PC-3 (cell line): Measurements from ENCODE around the gene STAT4. TPM values are rescaled to one million over a fixed set of nuclear protein-coding genes. Genes with fewer than 3 reads are reported as not detected.

Experiments used
- ATAC-seq: fragments of 200-7000 bp; cut with Tn5 transposase; 2 replicates; pipeline ENCODE4 v1.9.1; 2020; ENCODE audit warnings: mild to moderate bottlenecking, moderate library complexity
- BruUV-seq: library from RNA; stranded (reverse); fragments of 400-500 nt; replicated peaks from 2 replicates; lab custom pipeline; 2021; lab: Mats Ljungman, UMichigan
- CTCF ChIA-PET: fragments of 300-600 bp; sonication (Branson Sonifier 250); formaldehyde crosslinking; loops from one replicate; lab custom pipeline; 2022; ENCODE audit warnings: antibody characterized with exemption; lab: Charles Lee
- POLR2A ChIA-PET: fragments of 300-600 bp; sonication (Branson Sonifier 250); formaldehyde crosslinking; loops from one replicate; lab custom pipeline; 2022; ENCODE audit warnings: antibody characterized with exemption; ENCODE audit not compliant: unreplicated experiment; lab: Charles Lee
- DNase-seq: peaks from one replicate; pipeline ENCODE4 v3.0.0-alpha.2; 2015
- H2AFZ ChIP-seq: fragments of 300-600 bp; sonication (generic); 2 replicates; pipeline ENCODE4 v1.6.0; 2016; ENCODE audit warnings: antibody characterized with exemption, low read length
- H3F3A ChIP-seq: fragments of 300-600 bp; sonication (generic); one replicate; pipeline ENCODE4 v1.6.0; 2017; ENCODE audit warnings: antibody characterized with exemption, low read length, control low read depth, mild to moderate bottlenecking; ENCODE audit not compliant: unreplicated experiment
- H3K27ac ChIP-seq: fragments of 300-600 bp; sonication (generic); 2 replicates; pipeline ENCODE4 v1.5.1; 2016; ENCODE audit warnings: mild to moderate bottlenecking, low read length
- H3K27me3 ChIP-seq: fragments of 300-600 bp; sonication (generic); 2 replicates; pipeline ENCODE4 v1.6.1; 2016; ENCODE audit warnings: low read length, mixed read lengths
- H3K36me3 ChIP-seq: fragments of 300-600 bp; sonication (generic); 2 replicates; pipeline ENCODE4 v1.6.1; 2016; ENCODE audit warnings: low read depth, mixed run types, low read length, mixed read lengths
- H3K4me1 ChIP-seq: fragments of 300-600 bp; sonication (generic); 2 replicates; pipeline ENCODE4 v1.5.1; 2016; ENCODE audit warnings: low read length; ENCODE audit not compliant: insufficient read depth
- H3K4me2 ChIP-seq: fragments of 300-600 bp; sonication (generic); 2 replicates; pipeline ENCODE4 v1.6.0; 2016; ENCODE audit warnings: low read length
- H3K4me3 ChIP-seq: fragments of 300-600 bp; sonication (generic); 2 replicates; pipeline ENCODE4 v1.5.1; 2016; ENCODE audit warnings: mild to moderate bottlenecking, low read length, mixed read lengths
- H3K79me2 ChIP-seq: fragments of 300-600 bp; sonication (generic); 2 replicates; pipeline ENCODE4 v1.6.1; 2017; ENCODE audit warnings: low read length, mixed read lengths
- H3K9ac ChIP-seq: fragments of 300-600 bp; sonication (generic); 2 replicates; pipeline ENCODE4 v1.6.0; 2016; ENCODE audit warnings: mild to moderate bottlenecking, low read length
- H3K9me2 ChIP-seq: fragments of 300-600 bp; sonication (generic); replicated peaks from 2 replicates; pipeline ENCODE4 v1.6.1; 2016; ENCODE audit warnings: mixed run types, low read length, mixed read lengths
- H3K9me3 ChIP-seq: fragments of 300-600 bp; sonication (generic); 2 replicates; pipeline ENCODE4 v1.6.1; 2016; ENCODE audit warnings: low read length, mixed read lengths
- H4K20me1 ChIP-seq: fragments of 300-600 bp; sonication (generic); 2 replicates; pipeline ENCODE4 v1.6.1; 2016; ENCODE audit warnings: low read length, mixed read lengths
- CTCF ChIP-seq: fragments of 300-600 bp; sonication (generic); conservative IDR thresholded peaks from 2 replicates; pipeline ENCODE4 v1.5.1; 2017; ENCODE audit warnings: antibody characterized with exemption, low read depth, mild to moderate bottlenecking, low read length
- EZH2 ChIP-seq: fragments of 300-600 bp; sonication (generic); IDR thresholded peaks from one replicate; pipeline ENCODE4 v1.6.1; 2017; ENCODE audit warnings: antibody characterized with exemption, mild to moderate bottlenecking, low read length; ENCODE audit not compliant: unreplicated experiment
- EZH2phosphoT487 ChIP-seq: fragments of 300-600 bp; sonication (generic); IDR thresholded peaks from 2 replicates; pipeline ENCODE4 v1.6.1; 2018; ENCODE audit warnings: mild to moderate bottlenecking, antibody characterized with exemption, low read length, borderline replicate concordance
- intact Hi-C: fragments of 100-400 bp; cut with micrococcal nuclease; formaldehyde crosslinking; loops from 2 replicates; pipeline ENCODE4 v1.9.0; 2023
- total RNA-seq: library from RNA; depleted of rRNA; stranded (reverse); fragments of >200 nt; gene quantifications from 2 replicates; pipeline ENCODE4 v1.2.3, GENCODE V29; 2014

Gene STAT4
- total RNA-seq, 1 experiment from 2014 or later, result 1.6 TPM

GRCh38 chr2:191030521-191031154, 120.2 kb downstream of the STAT4 start:
- Histone ChIP-seq H3F3A (no peaks in the 10 kb centered on the region), H3K27me3 (no peaks in the 10 kb centered on the region), H2AFZ (peak overlapping the region; percentile 53), H3K27ac (no peak overlapping the region), H3K79me2 (no peaks in the 10 kb centered on the region), H3K4me3 (no peak overlapping the region), H4K20me1 (no peaks in the 10 kb centered on the region), H3K9ac (no peak overlapping the region), H3K9me2 (no peaks in the 10 kb centered on the region), H3K4me1 (no peaks in the 10 kb centered on the region), H3K9me3 (no peaks in the 10 kb centered on the region), H3K36me3 (no peaks in the 10 kb centered on the region), H3K4me2 (peak overlapping the region; percentile 40)
- TF ChIP-seq CTCF (peak; percentile 78), EZH2 (no peak), EZH2phosphoT487 (no peak)
- POLR2A ChIA-PET, result no interaction called here
- no TSS peak for BruUV-seq
- ATAC-seq (peak; percentile 85), DNase-seq (peak; percentile 64)
- intact Hi-C loops, result loop anchor here (1.0 kb wide), 1 partner anchor 249 kb away; no protein-coding TSS in a partner anchor
- CTCF ChIA-PET, result no interaction called here

- TF ChIP-seq EZH2, result no peak
- TF ChIP-seq CTCF, result no peak
- ChIA-PET CTCF (no interaction called here), POLR2A (interaction anchor here (0.5 kb wide), 1 partner anchor 10 kb away, joined by 3 read pairs; no protein-coding TSS in a partner anchor)
- Histone ChIP-seq H3K27ac (no peak overlapping the region), H2AFZ (0 out of 2 replicates have a peak overlapping the region, but pooled peaks have one; percentile 16), H3K4me2 (no peak overlapping the region), H3K9ac (no peak overlapping the region), H3K9me3 (no peaks in the 10 kb centered on the region), H3K79me2 (no peaks in the 10 kb centered on the region), H4K20me1 (no peaks in the 10 kb centered on the region), H3K4me1 (no peaks in the 10 kb centered on the region), H3K36me3 (no peaks in the 10 kb centered on the region), H3K27me3 (no peaks in the 10 kb centered on the region), H3K4me3 (no peak overlapping the region), H3K9me2 (no peaks in the 10 kb centered on the region), H3F3A (no peaks in the 10 kb centered on the region)
- intact Hi-C loops, result no loop called here
- no peak for ATAC-seq
- BruUV-seq, result no TSS peak
- DNase-seq, result no peak
Observed at GRCh38 chr2:191029280-191029950, 121.4 kb downstream of the STAT4 start.

- Histone ChIP-seq H3K9me3 (no peaks in the 10 kb centered on the region), H3K27ac (no peak overlapping the region), H3F3A (no peaks in the 10 kb centered on the region), H3K27me3 (no peaks in the 10 kb centered on the region), H3K9ac (no peak overlapping the region), H3K4me1 (peaks cover 3% of the 10 kb centered on the region), H3K4me3 (no peak overlapping the region), H4K20me1 (no peaks in the 10 kb centered on the region), H3K4me2 (no peak overlapping the region), H3K79me2 (0 out of 2 replicates have a peak, but pooled peaks cover under 1% of the 10 kb centered on the region), H3K9me2 (no peaks in the 10 kb centered on the region), H3K36me3 (no peaks in the 10 kb centered on the region), H2AFZ (no peak overlapping the region)
- POLR2A ChIA-PET, result no interaction called here
- no peak for TF ChIP-seq CTCF
- TF ChIP-seq EZH2, result no peak
- TF ChIP-seq EZH2phosphoT487, result no peak
- CTCF ChIA-PET, result no interaction called here
- ATAC-seq (no peak), DNase-seq (no peak)
- no TSS peak for BruUV-seq
- intact Hi-C loops, result no loop called here
Observed at GRCh38 chr2:191026377-191026776, 124.4 kb downstream of the STAT4 start.
